ENCODE measurements around the gene PRRX2.

DNA sequence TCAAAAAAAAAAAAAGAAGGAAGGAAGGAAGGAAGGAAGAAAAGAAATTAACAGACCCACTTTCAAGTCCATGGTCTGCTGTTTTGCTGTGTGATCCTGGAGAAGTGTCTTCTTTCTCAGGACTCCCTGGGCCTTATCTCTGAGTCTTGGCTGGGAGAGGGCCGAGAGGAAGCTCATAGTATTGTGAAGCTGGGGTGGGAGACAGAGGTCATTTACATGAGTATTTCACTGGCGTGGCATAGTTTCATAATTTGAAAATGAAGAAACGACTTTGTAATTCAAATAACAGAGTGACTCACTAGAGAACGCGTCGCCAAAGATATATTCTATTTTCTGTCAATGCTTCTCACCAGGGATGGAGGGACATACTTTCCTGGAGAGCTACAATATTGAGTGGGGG, 42.1 kb upstream of the PRRX2 start:
- TF ChIP-seq, protein P1, sequence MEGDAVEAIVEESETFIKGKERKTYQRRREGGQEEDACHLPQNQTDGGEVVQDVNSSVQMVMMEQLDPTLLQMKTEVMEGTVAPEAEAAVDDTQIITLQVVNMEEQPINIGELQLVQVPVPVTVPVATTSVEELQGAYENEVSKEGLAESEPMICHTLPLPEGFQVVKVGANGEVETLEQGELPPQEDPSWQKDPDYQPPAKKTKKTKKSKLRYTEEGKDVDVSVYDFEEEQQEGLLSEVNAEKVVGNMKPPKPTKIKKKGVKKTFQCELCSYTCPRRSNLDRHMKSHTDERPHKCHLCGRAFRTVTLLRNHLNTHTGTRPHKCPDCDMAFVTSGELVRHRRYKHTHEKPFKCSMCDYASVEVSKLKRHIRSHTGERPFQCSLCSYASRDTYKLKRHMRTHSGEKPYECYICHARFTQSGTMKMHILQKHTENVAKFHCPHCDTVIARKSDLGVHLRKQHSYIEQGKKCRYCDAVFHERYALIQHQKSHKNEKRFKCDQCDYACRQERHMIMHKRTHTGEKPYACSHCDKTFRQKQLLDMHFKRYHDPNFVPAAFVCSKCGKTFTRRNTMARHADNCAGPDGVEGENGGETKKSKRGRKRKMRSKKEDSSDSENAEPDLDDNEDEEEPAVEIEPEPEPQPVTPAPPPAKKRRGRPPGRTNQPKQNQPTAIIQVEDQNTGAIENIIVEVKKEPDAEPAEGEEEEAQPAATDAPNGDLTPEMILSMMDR (IDR thresholded peaks at IDR 0.05; ENCODE audit: low read length) = no peak
- TF ChIP-seq EZH2 (IDR thresholded peaks at IDR 0.05; ENCODE audit: borderline replicate concordance, low read length) = no peak

All from OCI-LY1 (cell line).